Ascending aorta (tissue), 2 donors: ENCODE measurements around the gene MCC. TPM values are rescaled to one million over a fixed set of nuclear protein-coding genes. Genes with fewer than 3 reads are reported as not detected.

Experiments
- DNase-seq, 2 donors: peaks; one replicate each; pipeline ENCODE4 v3.0.0-alpha.2; 2019; ENCODE audit warnings: low spot score in 2 of 2
- H3K27ac ChIP-seq, 2 donors: fragments of 200-600 bp; sonication (generic); one replicate each; pipeline ENCODE4 v1.5.1; 2016 to 2017; ENCODE audit warnings: mild to moderate bottlenecking in 1 of 2
- H3K27me3 ChIP-seq: fragments of 200-600 bp; sonication (generic); one replicate; pipeline ENCODE4 v1.5.1; 2017
- H3K36me3 ChIP-seq, 2 donors: fragments of 200-600 bp; sonication (generic); one replicate each; pipeline ENCODE4 v1.5.1; 2016
- H3K4me1 ChIP-seq, 2 donors: fragments of 200-600 bp; sonication (generic); one replicate each; pipeline ENCODE4 v1.5.1; 2016 to 2017; ENCODE audit warnings: mild to moderate bottlenecking in 1 of 2
- H3K4me3 ChIP-seq, 2 donors: fragments of 200-600 bp; sonication (generic); one replicate each; pipeline ENCODE4 v1.5.1; 2016 to 2017; ENCODE audit warnings: mild to moderate bottlenecking in 1 of 2
- H3K9me3 ChIP-seq, 2 donors: fragments of 200-600 bp; sonication (generic); one replicate each; pipeline ENCODE4 v1.5.1; 2016
- intact Hi-C: fragments of 100-400 bp; cut with DNase I; formaldehyde crosslinking; loops from one replicate; pipeline ENCODE4 v1.15.1; 2023
- total RNA-seq: library from RNA; depleted of rRNA; stranded (reverse); fragments of >200 nt; gene quantifications from one replicate; pipeline ENCODE4 v1.1.0, GENCODE V29; 2016
- TF ChIP-seq, protein P1 (sequence below), 3 experiments: fragments of 200-600 bp in 2 of 3; fragments of 450-650 bp in 1 of 3; sonication (generic) in 2 of 3; IDR thresholded peaks; one replicate each; pipeline ENCODE4 v1.5.1; 2016 to 2019; ENCODE audit warnings: antibody characterized with exemption in 3 of 3, mild to moderate bottlenecking in 1 of 3, moderate library complexity in 1 of 3

Gene MCC
- total RNA-seq, 1 donor from 2014 or later = 67.9 TPM

DNA sequence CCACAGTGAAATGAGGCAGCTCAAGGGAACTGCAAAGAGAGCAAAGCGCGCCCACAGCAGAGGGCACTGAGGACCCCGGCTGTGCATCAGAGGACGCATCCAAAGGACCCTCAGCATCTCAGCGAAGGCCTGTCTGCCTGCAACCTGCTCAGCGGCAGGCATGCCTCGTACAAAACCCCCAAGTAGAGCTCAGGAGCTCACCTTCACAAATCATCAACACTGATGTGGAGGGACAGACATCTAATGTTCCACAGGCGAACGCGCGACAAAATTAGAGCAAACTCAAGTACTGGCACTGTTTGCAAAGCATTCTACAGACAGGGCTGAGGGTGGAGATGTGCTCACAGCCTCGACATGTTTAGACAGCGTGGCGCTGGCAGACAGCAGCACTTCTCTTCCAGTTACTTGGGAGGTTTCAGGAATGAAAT is 430.7 kb downstream of the MCC start:
- peak in 1 of 2 donors; percentile 44 for DNase-seq
- no peaks in the 10 kb centered on the region for H3K27me3 ChIP-seq
- intact Hi-C loops = no loop called here
- TF ChIP-seq, protein P1, sequence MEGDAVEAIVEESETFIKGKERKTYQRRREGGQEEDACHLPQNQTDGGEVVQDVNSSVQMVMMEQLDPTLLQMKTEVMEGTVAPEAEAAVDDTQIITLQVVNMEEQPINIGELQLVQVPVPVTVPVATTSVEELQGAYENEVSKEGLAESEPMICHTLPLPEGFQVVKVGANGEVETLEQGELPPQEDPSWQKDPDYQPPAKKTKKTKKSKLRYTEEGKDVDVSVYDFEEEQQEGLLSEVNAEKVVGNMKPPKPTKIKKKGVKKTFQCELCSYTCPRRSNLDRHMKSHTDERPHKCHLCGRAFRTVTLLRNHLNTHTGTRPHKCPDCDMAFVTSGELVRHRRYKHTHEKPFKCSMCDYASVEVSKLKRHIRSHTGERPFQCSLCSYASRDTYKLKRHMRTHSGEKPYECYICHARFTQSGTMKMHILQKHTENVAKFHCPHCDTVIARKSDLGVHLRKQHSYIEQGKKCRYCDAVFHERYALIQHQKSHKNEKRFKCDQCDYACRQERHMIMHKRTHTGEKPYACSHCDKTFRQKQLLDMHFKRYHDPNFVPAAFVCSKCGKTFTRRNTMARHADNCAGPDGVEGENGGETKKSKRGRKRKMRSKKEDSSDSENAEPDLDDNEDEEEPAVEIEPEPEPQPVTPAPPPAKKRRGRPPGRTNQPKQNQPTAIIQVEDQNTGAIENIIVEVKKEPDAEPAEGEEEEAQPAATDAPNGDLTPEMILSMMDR (IDR thresholded peaks at IDR 0.05) = no peak
- H3K4me3 ChIP-seq = no peak overlapping the region
- no peak overlapping the region for H3K27ac ChIP-seq
- no peaks in the 10 kb centered on the region for H3K4me1 ChIP-seq
- no peaks in the 10 kb centered on the region for H3K9me3 ChIP-seq
- peaks cover 0 to 5% of the 10 kb centered on the region in 2 donors for H3K36me3 ChIP-seq

DNA sequence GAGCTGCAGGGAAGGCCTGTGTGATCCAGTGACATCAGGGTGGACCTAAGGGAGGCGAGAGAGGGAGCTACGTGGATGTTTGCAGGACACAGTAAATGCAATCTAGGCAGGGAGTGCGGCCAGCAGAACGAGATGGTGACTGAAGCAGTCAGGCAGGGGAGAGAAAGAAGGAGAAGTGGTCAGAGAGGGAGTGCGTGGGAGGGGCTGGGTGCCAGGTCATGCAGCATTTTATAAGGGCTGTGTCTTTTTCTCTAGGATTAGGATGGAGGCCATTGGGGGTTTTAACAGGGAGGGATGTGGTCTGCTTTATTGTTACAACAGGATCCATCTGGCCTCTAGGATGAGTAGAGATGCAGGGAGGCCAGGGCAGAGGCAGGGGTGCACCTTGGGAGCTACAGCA is 431.3 kb downstream of the MCC start:
- peaks cover 0 to 3% of the 10 kb centered on the region in 2 donors for H3K4me1 ChIP-seq
- peak in 1 of 2 donors; percentile 61 for DNase-seq
- H3K9me3 ChIP-seq = no peaks in the 10 kb centered on the region
- intact Hi-C loops = no loop called here
- TF ChIP-seq, protein P1 (IDR thresholded peaks at IDR 0.05) = no peak
- no peak overlapping the region for H3K27ac ChIP-seq
- H3K36me3 ChIP-seq = peaks cover 0 to 5% of the 10 kb centered on the region in 2 donors
- no peak overlapping the region for H3K4me3 ChIP-seq
- H3K27me3 ChIP-seq = no peaks in the 10 kb centered on the region

DNA sequence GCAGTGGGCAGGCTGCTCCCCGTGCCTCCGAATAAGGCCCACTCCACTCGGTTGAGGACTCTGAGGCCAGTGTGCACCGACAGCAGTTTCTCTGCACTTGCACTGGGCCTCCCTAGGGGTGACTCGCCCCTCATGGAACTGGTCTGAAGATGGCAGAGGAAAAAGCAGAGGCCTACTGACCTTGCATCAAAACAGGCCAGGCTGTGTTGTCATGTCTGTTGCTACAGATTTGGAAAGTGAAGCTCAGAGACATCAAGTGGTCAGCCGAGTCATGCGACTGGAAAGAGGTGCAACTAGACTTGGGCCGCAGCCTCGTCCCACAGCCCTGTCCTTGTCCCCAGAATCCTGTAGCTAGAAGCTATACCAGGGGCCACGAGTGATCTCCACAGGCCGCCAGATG is 433.4 kb downstream of the MCC start:
- H3K27ac ChIP-seq = no peak overlapping the region
- no peaks in the 10 kb centered on the region for H3K27me3 ChIP-seq
- peaks cover 4 to 16% of the 10 kb centered on the region in 2 donors for H3K4me1 ChIP-seq
- H3K9me3 ChIP-seq = no peaks in the 10 kb centered on the region
- no peak overlapping the region for H3K4me3 ChIP-seq
- intact Hi-C loops = no loop called here
- H3K36me3 ChIP-seq = peaks cover 0 to 5% of the 10 kb centered on the region in 2 donors
- DNase-seq = no peak
- TF ChIP-seq, protein P1 (IDR thresholded peaks at IDR 0.05) = no peak

DNA sequence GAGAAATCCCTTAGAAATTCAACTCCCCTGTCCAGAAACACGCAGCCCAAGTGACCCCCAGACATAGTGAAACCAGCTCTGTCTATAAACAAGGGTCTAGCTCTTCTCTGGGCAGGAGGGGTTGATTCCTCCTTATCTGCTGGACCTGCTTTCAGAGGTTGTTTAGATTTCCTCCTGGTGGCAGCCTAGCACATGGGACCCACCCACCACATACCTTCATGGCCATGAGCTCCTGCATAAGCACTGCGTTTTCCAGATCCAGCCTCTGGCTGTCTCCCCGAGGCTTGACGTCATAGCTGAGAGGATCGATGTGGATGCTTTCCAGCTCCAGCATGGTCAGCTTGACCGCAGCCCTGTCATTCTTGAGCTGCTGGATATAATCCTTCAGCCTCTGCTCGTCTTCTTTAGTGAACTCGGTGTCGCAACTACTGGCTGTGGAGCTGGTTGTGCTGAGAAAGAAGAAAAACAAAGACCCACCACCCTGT is 434.7 kb downstream of the MCC start:
- DNase-seq = no peak
- no peak overlapping the region for H3K4me3 ChIP-seq
- no peak overlapping the region for H3K27ac ChIP-seq
- H3K9me3 ChIP-seq = no peaks in the 10 kb centered on the region
- intact Hi-C loops = no loop called here
- peaks cover 4 to 16% of the 10 kb centered on the region in 2 donors for H3K4me1 ChIP-seq
- no peaks in the 10 kb centered on the region for H3K27me3 ChIP-seq
- peaks cover 0 to 5% of the 10 kb centered on the region in 2 donors for H3K36me3 ChIP-seq
- TF ChIP-seq, protein P1 (IDR thresholded peaks at IDR 0.05) = no peak

DNA sequence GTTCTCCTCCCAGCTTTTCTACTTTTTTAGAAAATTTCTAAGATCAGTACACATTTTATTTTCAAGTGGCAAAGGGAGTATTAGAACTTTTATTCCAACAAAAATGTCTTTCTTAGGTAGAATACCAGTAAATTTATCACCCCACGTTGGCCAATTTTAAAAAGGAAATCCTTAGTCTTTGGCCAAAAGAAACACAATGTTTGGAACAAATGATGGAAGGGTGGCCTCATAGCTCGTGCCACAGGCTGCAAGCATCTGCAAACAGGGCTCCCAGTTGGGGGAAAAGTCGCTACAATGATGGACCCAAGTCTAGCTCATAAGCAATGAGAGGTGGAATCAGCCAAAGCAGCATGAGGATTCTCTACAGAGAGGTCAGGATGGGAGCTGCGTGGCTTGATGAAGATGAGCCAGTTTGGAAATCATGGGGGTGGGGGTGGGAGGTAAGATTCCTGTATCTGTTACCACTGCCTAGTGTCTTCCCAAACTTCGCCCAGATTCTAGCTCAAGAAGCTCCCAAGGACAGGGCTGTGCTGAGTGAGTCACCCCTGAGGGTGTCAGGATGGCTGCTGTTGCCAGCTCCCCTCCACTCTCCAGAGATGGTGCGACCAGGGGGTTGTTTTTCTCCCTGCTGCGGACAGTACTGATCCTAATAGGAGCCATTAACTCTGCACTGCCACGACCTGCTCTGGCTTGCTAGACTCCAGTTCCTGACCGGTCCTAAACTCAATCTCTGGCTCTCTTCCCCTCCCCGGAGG is 436.0 kb downstream of the MCC start:
- H3K27ac ChIP-seq = no peak overlapping the region

More for the DNA sequence above, 436.0 kb downstream of the MCC start:
- intact Hi-C loops = no loop called here
- H3K9me3 ChIP-seq = no peaks in the 10 kb centered on the region
- no peak overlapping the region for H3K4me3 ChIP-seq
- H3K4me1 ChIP-seq = peaks cover 4 to 16% of the 10 kb centered on the region in 2 donors
- TF ChIP-seq, protein P1 (IDR thresholded peaks at IDR 0.05) = no peak
- no peak for DNase-seq
- peaks cover 0 to 6% of the 10 kb centered on the region in 2 donors for H3K36me3 ChIP-seq
- H3K27me3 ChIP-seq = no peaks in the 10 kb centered on the region
